Mesenteric fat pad (tissue), 1 donor: ENCODE measurements around the gene MXD3. TPM values are rescaled to one million over a fixed set of nuclear protein-coding genes. Genes with fewer than 3 reads are reported as not detected.

Source experiments
- DNase-seq: peaks from one replicate; pipeline ENCODE4 v3.0.0-alpha.2; 2020; ENCODE audit warnings: low spot score
- total RNA-seq: library from RNA; stranded (reverse); fragmentation: NEBNext Ultra II Directional; extraction: Animal tissue kit (Norgen Biotek cat#: 25700); gene quantifications from one replicate; pipeline ENCODE4 v1.2.1, GENCODE V29; 2021
- donor health status: DM: yes; HTN: yes; CAD: no.

MXD3 gene
- total RNA-seq, 1 donor from 2014 or later, result 7.2 TPM

GRCh38 chr5:177304392-177305119, 7.1 kb downstream of the MXD3 start:
- DNase-seq, result no peak

GRCh38 chr5:177303925-177304391, 7.7 kb downstream of the MXD3 start:
- DNase-seq, result no peak

GRCh38 chr5:177303121-177303924, 8.4 kb downstream of the MXD3 start, which contains the start of the genes PRELID1 and RAB24:
Gene PRELID1 (plus strand): TSS chr5:177303799. CDS start chr5:177303986, 187 bp downstream.
Gene RAB24 (minus strand): TSS chr5:177303719. CDS start chr5:177303288, 431 bp downstream.
- DNase-seq, result peak; percentile 96

- no peak for DNase-seq
These were observed 9.2 kb downstream of the MXD3 start for GRCh38 chr5:177302354-177303110.

GRCh38 chr5:177301503-177302165, 10.1 kb downstream of the MXD3 start:
- no peak for DNase-seq

GRCh38 chr5:177300951-177301350, 10.7 kb downstream of the MXD3 start:
- no peak for DNase-seq

- no peak for DNase-seq
These were observed 11.3 kb downstream of the MXD3 start for GRCh38 chr5:177300236-177300880.

GRCh38 chr5:177299697-177300096, 12.0 kb downstream of the MXD3 start:
- no peak for DNase-seq

GRCh38 chr5:177297922-177298321, 13.8 kb downstream of the MXD3 start:
- no peak for DNase-seq

GRCh38 chr5:177296581-177296980, 15.1 kb downstream of the MXD3 start:
- no peak for DNase-seq

- no peak for DNase-seq
These were observed 15.8 kb downstream of the MXD3 start for GRCh38 chr5:177295924-177296323.

- DNase-seq, result no peak
These were observed 17.1 kb downstream of the MXD3 start for GRCh38 chr5:177294632-177295031.

GRCh38 chr5:177293819-177294581, 17.7 kb downstream of the MXD3 start:
- DNase-seq, result no peak

- no peak for DNase-seq
These were observed 20.0 kb downstream of the MXD3 start for GRCh38 chr5:177291735-177292134.

GRCh38 chr5:177290816-177291596, 20.7 kb downstream of the MXD3 start:
- no peak for DNase-seq

- no peak for DNase-seq
These were observed 23.5 kb downstream of the MXD3 start for GRCh38 chr5:177288191-177288590.

GRCh38 chr5:177276886-177277285, 34.8 kb downstream of the MXD3 start:
- DNase-seq, result no peak

GRCh38 chr5:177275883-177276282, 35.8 kb downstream of the MXD3 start:
- DNase-seq, result no peak

- DNase-seq, result no peak
These were observed 40.6 kb downstream of the MXD3 start for GRCh38 chr5:177271113-177271512.
